ENCODE results near the gene CLMN.

Gene CLMN

DNA sequence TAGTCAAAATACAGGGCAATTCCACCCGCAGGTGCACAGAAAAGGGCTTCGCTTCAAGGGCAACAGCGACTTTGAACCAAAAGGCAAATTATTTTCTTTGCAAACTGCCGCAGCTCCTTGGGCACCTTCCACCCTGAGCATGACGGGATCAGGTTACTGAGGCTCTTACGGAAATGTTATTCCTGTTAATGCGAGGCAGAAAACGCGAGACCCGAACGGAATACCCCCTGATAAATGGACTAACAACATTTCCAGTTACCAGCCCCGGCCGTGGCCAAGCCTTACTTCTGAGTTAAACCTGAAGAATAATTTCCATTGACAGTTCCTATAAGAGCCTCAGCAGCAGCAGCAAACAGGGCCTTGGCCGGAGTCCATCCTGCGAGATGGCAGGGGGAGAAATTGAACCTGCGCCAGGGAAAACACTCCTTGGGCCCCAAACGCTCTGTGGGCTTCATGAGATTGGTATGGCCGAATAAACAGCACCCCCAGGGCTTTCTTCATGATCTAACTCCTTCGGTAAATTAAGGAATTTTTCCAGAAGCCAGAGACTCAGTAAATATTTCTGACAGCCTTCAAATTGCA, 92.3 kb downstream of the CLMN start:
- peak; percentile 37 for DNase-seq
- no peaks in the 10 kb centered on the region for H3K36me3 ChIP-seq
- H3K27me3 ChIP-seq, result no peaks in the 10 kb centered on the region
- H3K9me3 ChIP-seq, result no peaks in the 10 kb centered on the region
- TF ChIP-seq, protein P1, sequence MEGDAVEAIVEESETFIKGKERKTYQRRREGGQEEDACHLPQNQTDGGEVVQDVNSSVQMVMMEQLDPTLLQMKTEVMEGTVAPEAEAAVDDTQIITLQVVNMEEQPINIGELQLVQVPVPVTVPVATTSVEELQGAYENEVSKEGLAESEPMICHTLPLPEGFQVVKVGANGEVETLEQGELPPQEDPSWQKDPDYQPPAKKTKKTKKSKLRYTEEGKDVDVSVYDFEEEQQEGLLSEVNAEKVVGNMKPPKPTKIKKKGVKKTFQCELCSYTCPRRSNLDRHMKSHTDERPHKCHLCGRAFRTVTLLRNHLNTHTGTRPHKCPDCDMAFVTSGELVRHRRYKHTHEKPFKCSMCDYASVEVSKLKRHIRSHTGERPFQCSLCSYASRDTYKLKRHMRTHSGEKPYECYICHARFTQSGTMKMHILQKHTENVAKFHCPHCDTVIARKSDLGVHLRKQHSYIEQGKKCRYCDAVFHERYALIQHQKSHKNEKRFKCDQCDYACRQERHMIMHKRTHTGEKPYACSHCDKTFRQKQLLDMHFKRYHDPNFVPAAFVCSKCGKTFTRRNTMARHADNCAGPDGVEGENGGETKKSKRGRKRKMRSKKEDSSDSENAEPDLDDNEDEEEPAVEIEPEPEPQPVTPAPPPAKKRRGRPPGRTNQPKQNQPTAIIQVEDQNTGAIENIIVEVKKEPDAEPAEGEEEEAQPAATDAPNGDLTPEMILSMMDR (IDR thresholded peaks at IDR 0.05; ENCODE audit: low read depth, low read length), result no peak
- H3K4me3 ChIP-seq (ENCODE audit: low read depth, low read length), result no peak overlapping the region
- 0 out of 2 replicates have a peak, but pooled peaks cover 7% of the 10 kb centered on the region for H3K4me1 ChIP-seq

DNA sequence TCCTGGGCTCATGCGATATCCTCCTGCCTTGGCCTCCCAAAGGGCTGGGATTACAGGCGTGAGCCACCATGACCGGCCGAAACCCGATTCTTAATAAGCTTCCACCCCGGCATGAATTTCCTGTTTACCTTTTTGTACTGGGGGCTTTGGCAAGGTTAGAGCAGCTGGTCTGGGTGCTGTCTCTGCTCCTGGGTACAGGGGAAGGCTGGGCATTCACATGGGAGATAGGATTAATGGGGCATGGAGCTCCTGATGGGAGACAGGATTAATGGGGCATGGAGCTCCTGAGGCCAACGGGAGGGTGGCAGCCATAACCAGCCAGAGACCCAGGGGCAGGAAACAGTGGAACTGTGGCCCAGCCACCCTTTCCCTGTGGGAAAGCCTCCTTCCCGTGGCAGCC, 92.9 kb downstream of the CLMN start:
- Histone ChIP-seq H3K27me3 (no peaks in the 10 kb centered on the region), H3K9me3 (no peaks in the 10 kb centered on the region), H3K4me3 (ENCODE audit: low read depth, low read length) (no peak overlapping the region), H3K4me1 (0 out of 2 replicates have a peak, but pooled peaks cover 7% of the 10 kb centered on the region), H3K36me3 (no peaks in the 10 kb centered on the region)
- no peak for DNase-seq
- TF ChIP-seq, protein P1 (IDR thresholded peaks at IDR 0.05; ENCODE audit: low read depth, low read length), result no peak

DNA sequence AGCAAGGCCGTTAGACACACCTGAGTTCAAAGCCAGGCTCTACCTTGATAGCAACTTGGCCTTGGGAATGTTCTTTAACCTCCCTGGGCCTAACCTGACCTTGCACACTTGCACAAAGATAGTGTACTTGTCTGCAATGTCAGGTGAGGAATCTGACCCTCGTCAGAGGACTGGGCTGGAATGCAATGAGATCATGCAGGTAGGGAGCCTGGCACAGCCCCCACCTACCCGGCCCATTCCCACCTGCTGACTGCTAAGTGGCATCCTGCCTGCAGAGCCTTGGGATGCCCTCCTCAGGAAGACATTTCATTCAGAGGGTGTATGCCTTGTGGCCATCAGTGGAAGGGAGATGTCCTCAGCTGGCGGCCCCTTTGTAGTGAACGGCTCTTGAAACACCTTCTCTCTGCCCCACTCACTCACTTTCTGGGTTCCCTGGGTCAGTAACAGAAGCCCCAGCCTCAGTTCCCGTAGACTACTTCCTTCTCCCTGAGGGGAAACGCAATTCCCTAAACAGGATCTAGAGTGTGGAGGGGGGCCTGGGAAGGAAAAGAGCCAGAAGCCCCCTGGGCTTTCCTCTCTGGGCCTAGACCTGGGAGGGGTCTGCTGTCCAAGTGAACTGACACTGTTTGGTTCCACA, 94.3 kb downstream of the CLMN start:
- no peak for DNase-seq
- TF ChIP-seq, protein P1 (IDR thresholded peaks at IDR 0.05; ENCODE audit: low read depth, low read length), result no peak
- Histone ChIP-seq H3K4me3 (ENCODE audit: low read depth, low read length) (no peak overlapping the region), H3K4me1 (0 out of 2 replicates have a peak, but pooled peaks cover 7% of the 10 kb centered on the region), H3K9me3 (no peaks in the 10 kb centered on the region), H3K27me3 (no peaks in the 10 kb centered on the region), H3K36me3 (no peaks in the 10 kb centered on the region)

DNA sequence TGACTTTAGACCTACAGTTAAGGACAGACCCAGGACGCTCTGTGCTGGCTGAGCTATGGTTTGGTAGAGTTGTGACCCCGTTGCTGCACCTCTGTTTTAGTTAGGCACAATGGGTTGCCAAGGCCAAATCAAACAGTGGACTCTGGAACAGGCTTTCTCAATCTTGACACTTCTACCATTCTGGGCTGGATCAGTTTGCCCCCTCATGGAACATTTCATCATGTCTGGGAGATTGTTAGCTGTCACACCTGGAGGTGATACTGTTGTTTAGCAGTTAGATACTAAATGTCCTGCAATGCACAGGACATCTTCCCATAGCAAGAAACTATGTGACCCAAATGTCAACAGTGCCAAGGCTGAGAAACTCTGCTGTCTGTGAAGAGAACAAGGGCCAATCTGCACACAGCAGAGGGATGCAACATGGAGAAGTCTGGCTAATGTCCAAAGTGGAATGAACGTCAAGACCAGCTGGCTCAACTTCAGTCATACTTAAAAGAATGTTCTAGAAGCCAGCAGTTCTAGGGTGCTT, 96.8 kb downstream of the CLMN start:
- 0 out of 2 replicates have a peak, but pooled peaks cover 7% of the 10 kb centered on the region for H3K4me1 ChIP-seq
- TF ChIP-seq, protein P1 (IDR thresholded peaks at IDR 0.05; ENCODE audit: low read depth, low read length), result no peak
- no peaks in the 10 kb centered on the region for H3K9me3 ChIP-seq
- no peaks in the 10 kb centered on the region for H3K27me3 ChIP-seq
- DNase-seq, result no peak
- H3K4me3 ChIP-seq (ENCODE audit: low read depth, low read length), result no peak overlapping the region
- H3K36me3 ChIP-seq, result no peaks in the 10 kb centered on the region

DNA sequence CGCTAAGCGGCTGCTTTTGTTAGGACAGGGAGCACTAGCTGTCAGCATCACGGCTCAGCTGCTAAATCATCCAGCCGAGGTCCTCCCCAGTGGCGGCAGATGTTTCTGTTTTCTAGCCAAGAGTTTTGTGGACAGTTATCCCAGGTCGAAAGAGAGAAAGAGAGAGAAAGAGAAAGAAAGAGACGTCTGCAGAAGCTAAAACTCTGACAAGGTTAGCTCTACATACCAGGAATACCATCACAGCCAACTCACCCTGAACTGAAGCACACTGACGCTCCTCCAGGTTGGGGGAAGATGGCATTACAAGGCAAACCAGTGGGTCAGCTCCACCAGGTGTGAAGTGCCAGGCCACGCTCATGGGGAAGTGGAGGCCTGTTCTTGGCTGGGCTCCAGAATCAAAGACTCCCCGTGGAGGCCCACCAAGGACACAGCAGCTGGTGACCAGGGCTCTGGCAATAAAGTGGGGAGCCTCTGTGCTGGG, 97.5 kb downstream of the CLMN start:
- Histone ChIP-seq H3K4me1 (0 out of 2 replicates have a peak, but pooled peaks cover 5% of the 10 kb centered on the region), H3K36me3 (no peaks in the 10 kb centered on the region), H3K9me3 (no peaks in the 10 kb centered on the region), H3K4me3 (ENCODE audit: low read depth, low read length) (no peak overlapping the region), H3K27me3 (no peaks in the 10 kb centered on the region)
- TF ChIP-seq, protein P1 (IDR thresholded peaks at IDR 0.05; ENCODE audit: low read depth, low read length), result no peak
- DNase-seq, result no peak

DNA sequence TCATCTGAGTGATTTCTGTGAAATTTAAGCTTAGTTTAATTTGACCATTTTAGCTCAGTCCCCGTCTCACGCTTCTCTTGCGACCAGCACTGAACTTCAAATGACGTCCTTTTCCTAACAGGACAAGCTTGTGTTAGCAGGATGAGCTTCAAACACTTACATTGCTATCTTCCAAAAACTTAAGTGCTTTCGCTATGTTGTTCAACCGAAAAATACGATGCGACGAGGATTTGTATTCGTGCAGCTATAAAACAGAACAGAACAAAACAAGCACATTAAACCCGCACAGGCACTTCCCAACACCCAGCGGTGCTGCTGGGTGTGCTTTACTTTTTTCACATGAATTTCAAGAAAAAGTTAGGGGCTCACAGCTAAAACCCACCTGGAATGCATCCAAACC, 98.2 kb downstream of the CLMN start:
- no peaks in the 10 kb centered on the region for H3K4me1 ChIP-seq
- no peaks in the 10 kb centered on the region for H3K27me3 ChIP-seq
- DNase-seq, result no peak
- TF ChIP-seq, protein P1 (IDR thresholded peaks at IDR 0.05; ENCODE audit: low read depth, low read length), result no peak
- H3K36me3 ChIP-seq, result no peaks in the 10 kb centered on the region
- no peak overlapping the region for H3K4me3 ChIP-seq (ENCODE audit: low read depth, low read length)
- no peaks in the 10 kb centered on the region for H3K9me3 ChIP-seq
